Lower leg skin (tissue), 4 donors: ENCODE data around the gene CEMP1. TPM values are rescaled to one million over a fixed set of nuclear protein-coding genes. Genes with fewer than 3 reads are reported as not detected.

Source experiments
- DNase-seq, 2 donors: peaks; one replicate each; pipeline ENCODE4 v3.0.0-alpha.2; 2019; ENCODE audit warnings: low spot score in 2 of 2
- H3K4me3 ChIP-seq: fragments of 200-600 bp; sonication (generic); 2 replicates; pipeline ENCODE4 v1.5.1; 2017; ENCODE audit warnings: mild to moderate bottlenecking, low read depth; ENCODE audit not compliant: poor library complexity, severe bottlenecking
- CTCF ChIP-seq, 3 donors: fragments of 450-650 bp; IDR thresholded peaks; one replicate each; pipeline ENCODE4 v1.5.1; 2016; ENCODE audit warnings: antibody characterized with exemption in 3 of 3, mild to moderate bottlenecking in 3 of 3, moderate library complexity in 2 of 3
- POLR2A ChIP-seq, 2 donors: fragments of 450-650 bp; IDR thresholded peaks; one replicate each; pipeline ENCODE4 v1.6.1; 2016 to 2017; ENCODE audit warnings: antibody characterized with exemption in 2 of 2, mild to moderate bottlenecking in 1 of 2, moderate library complexity in 1 of 2
- WGBS, 2 donors: methylation state at CpG; one replicate each; pipeline ENCODE4 v1.1.5; 2018; 5-methylcytosine and 5-hydroxymethylcytosine counted together
- intact Hi-C: fragments of 100-400 bp; cut with DNase I; formaldehyde crosslinking; loops from one replicate; pipeline ENCODE4 v1.15.0; 2023; ENCODE audit warnings: low total_unique reads
- total RNA-seq, 4 donors: library from RNA; depleted of rRNA; stranded (reverse); fragments of >200 nt; gene quantifications; one replicate each; pipeline ENCODE4 v1.1.0, GENCODE V29; 2016

Gene CEMP1
- total RNA-seq, 4 donors from 2014 or later: 0.17 to 5.9 (median 0.83) TPM

- H3K4me3 ChIP-seq: no peak overlapping the region
- WGBS, 2 donors: 71 to 81% methylated on average over 15 of the region's 18 CpGs
- TF ChIP-seq CTCF (IDR thresholded peaks at IDR 0.05): no peak
- TF ChIP-seq POLR2A (IDR thresholded peaks at IDR 0.05): no peak
- no peak for DNase-seq
- intact Hi-C loops: loop anchor here (10.0 kb wide), 1 partner anchor 267 kb away; the partner anchor contains the start of gene DNASE1L2
These were observed 29.0 kb downstream of the CEMP1 start for GRCh38 chr16:2501946-2502895.

GRCh38 chr16:2500918-2501750 is 30.1 kb downstream of the CEMP1 start:
- intact Hi-C loops: loop anchor here (1.0 to 10.0 kb wide), 2 partner anchors 160 to 266 kb away; partner anchors contain the start of gene DNASE1L2
- 36 to 50% methylated on average over 16 to 21 of the region's 23 CpGs for WGBS, 2 donors
- H3K4me3 ChIP-seq: no peak overlapping the region
- TF ChIP-seq POLR2A (IDR thresholded peaks at IDR 0.05) (no peak), CTCF (IDR thresholded peaks at IDR 0.05) (peak in 1 of 3 donors; percentile 82)
- peak in 1 of 2 donors; percentile 97 for DNase-seq

GRCh38 chr16:2500430-2500917 is 30.7 kb downstream of the CEMP1 start:
- DNase-seq: no peak
- TF ChIP-seq CTCF (IDR thresholded peaks at IDR 0.05): no peak
- WGBS, 2 donors: 83 to 84% methylated on average over 16 to 20 of the region's 20 CpGs
- intact Hi-C loops: loop anchor here (1.0 to 10.0 kb wide), 2 partner anchors 159 to 266 kb away; partner anchors contain the start of gene DNASE1L2
- H3K4me3 ChIP-seq: no peak overlapping the region

GRCh38 chr16:2499890-2500429 is 31.2 kb downstream of the CEMP1 start:
- WGBS, 2 donors: 56 to 72% methylated on average over 27 to 29 of the region's 29 CpGs
- no peak for DNase-seq
- intact Hi-C loops: loop anchor here (1.0 to 10.0 kb wide), 2 partner anchors 159 to 265 kb away; partner anchors contain the start of gene DNASE1L2
- H3K4me3 ChIP-seq: no peak overlapping the region
- TF ChIP-seq POLR2A (IDR thresholded peaks at IDR 0.05): no peak
- TF ChIP-seq CTCF (IDR thresholded peaks at IDR 0.05): no peak

- DNase-seq: no peak
- TF ChIP-seq CTCF (IDR thresholded peaks at IDR 0.05) (no peak), POLR2A (IDR thresholded peaks at IDR 0.05) (no peak)
- H3K4me3 ChIP-seq: no peak overlapping the region
- WGBS, 2 donors: 50 to 52% methylated on average over 1 to 6 of the region's 6 CpGs
- intact Hi-C loops: no loop called here
These were observed 31.8 kb downstream of the CEMP1 start for GRCh38 chr16:2499454-2499853.
